Peyer's patch (tissue), 4 donors: ENCODE results near the gene PHLDA1. TPM values are rescaled to one million over a fixed set of nuclear protein-coding genes. Genes with fewer than 3 reads are reported as not detected.

Source experiments
- DNase-seq, 3 donors: peaks; one replicate each; pipeline ENCODE4 v3.0.0-alpha.2; 2017 to 2019
- H3K27ac ChIP-seq, 4 donors: fragments of 200-600 bp; sonication (generic); one replicate each; pipeline ENCODE4 v1.5.1; 2016 to 2019
- H3K27me3 ChIP-seq, 2 donors: fragments of 200-600 bp; sonication (generic); one replicate each; pipeline ENCODE4 v1.5.1; 2019
- H3K36me3 ChIP-seq, 3 donors: fragments of 200-600 bp; sonication (generic); one replicate each; pipeline ENCODE4 v1.5.1; 2016 to 2019
- H3K4me1 ChIP-seq, 4 donors: fragments of 200-600 bp; sonication (generic); one replicate each; pipeline ENCODE4 v1.5.1; 2016 to 2019
- H3K4me3 ChIP-seq, 4 donors: fragments of 200-600 bp; sonication (generic); 1 replicate in 3 of 4; 2 replicates in 1 of 4; pipeline ENCODE4 v1.5.1; 2016 to 2019; ENCODE audit warnings: mild to moderate bottlenecking in 1 of 4
- H3K9me3 ChIP-seq, 4 donors: fragments of 200-600 bp; sonication (generic); one replicate each; pipeline ENCODE4 v1.5.1; 2016 to 2019; ENCODE audit warnings: mild to moderate bottlenecking in 1 of 4
- CTCF ChIP-seq, 6 experiments: fragments of 450-650 bp in 4 of 6; fragments of 200-600 bp in 2 of 6; sonication (generic) in 1 of 6; IDR thresholded peaks; one replicate each; pipeline ENCODE4 v1.5.1; 2017 to 2019; ENCODE audit warnings: antibody characterized with exemption in 6 of 6, mild to moderate bottlenecking in 3 of 6, moderate library complexity in 1 of 6
- POLR2A ChIP-seq, 2 donors: fragments of 450-650 bp; IDR thresholded peaks; one replicate each; pipeline ENCODE4 v1.5.1; 2017; ENCODE audit warnings: antibody characterized with exemption in 2 of 2, mild to moderate bottlenecking in 2 of 2, moderate library complexity in 2 of 2
- total RNA-seq, 4 donors: library from RNA; depleted of rRNA; stranded (reverse); fragments of >200 nt; gene quantifications; one replicate each; pipeline ENCODE4 v1.1.0, GENCODE V29; 2016

PHLDA1 gene
- total RNA-seq, 4 donors from 2014 or later: 4.6 to 25.6 (median 6.0) TPM

GRCh38 chr12:75997658-75998057, 33.9 kb downstream of the PHLDA1 start:
- no peaks in the 10 kb centered on the region for H3K36me3 ChIP-seq
- no peak overlapping the region for H3K27ac ChIP-seq
- TF ChIP-seq POLR2A (IDR thresholded peaks at IDR 0.05) (no peak), CTCF (IDR thresholded peaks at IDR 0.05) (no peak)
- no peak overlapping the region for H3K4me3 ChIP-seq
- no peaks in the 10 kb centered on the region for H3K4me1 ChIP-seq
- DNase-seq: no peak
- no peaks in the 10 kb centered on the region for H3K27me3 ChIP-seq
- H3K9me3 ChIP-seq: no peaks in the 10 kb centered on the region

DNA sequence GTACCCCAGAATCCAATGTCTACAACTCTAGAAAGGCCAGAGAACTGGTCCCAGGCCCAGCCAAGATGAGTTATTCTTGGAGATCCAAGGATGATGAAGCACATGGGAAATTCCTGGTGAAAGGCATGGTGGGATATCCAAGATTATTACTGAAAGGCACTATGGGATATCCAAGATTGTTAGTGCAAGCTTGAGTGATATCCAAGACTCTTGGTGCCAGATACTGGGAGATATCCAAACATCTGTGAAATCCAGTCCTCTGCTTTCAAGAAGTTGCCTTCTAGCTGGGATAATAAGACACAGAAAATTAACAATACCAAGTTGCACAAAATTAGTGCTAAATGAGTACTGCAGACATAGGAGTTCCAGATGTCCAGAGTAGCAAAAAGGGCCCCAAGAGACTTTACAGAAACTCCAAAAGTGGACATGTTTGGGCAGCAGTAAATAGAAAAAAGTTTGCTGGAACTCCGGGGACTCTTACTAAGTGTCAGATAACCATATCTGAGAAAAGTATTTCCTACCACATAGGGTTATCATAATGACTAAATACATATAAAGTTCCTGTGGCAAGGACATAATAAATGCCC, 34.6 kb downstream of the PHLDA1 start:
- no peak for TF ChIP-seq POLR2A (IDR thresholded peaks at IDR 0.05)
- no peak for TF ChIP-seq CTCF (IDR thresholded peaks at IDR 0.05)
- no peak for DNase-seq
- H3K4me1 ChIP-seq: no peaks in the 10 kb centered on the region
- no peak overlapping the region for H3K27ac ChIP-seq
- no peaks in the 10 kb centered on the region for H3K27me3 ChIP-seq
- no peaks in the 10 kb centered on the region for H3K9me3 ChIP-seq
- no peaks in the 10 kb centered on the region for H3K36me3 ChIP-seq
- H3K4me3 ChIP-seq: no peak overlapping the region

DNA sequence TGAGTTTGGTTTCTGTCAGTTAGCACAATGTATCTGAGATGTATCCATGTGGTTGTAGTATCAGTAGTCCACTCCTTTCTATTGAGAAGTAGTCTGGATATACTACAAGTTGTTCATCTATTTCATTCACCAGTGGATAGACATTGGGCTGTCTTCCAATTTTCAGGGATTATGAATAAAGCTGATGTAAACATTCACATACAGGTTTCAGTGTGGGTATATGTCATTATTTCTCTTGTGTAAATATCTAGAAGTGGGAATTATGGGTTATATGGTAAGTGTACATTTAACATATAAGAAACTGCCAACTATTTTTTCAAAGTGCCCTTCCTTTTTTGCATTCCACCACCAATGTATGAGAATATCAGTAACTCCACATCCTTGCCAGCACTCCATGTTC, 35.9 kb downstream of the PHLDA1 start:
- DNase-seq: no peak
- Histone ChIP-seq H3K4me3 (no peak overlapping the region), H3K27ac (no peak overlapping the region), H3K4me1 (no peaks in the 10 kb centered on the region), H3K27me3 (no peaks in the 10 kb centered on the region), H3K36me3 (no peaks in the 10 kb centered on the region), H3K9me3 (no peaks in the 10 kb centered on the region)
- no peak for TF ChIP-seq POLR2A (IDR thresholded peaks at IDR 0.05)
- no peak for TF ChIP-seq CTCF (IDR thresholded peaks at IDR 0.05)

- Histone ChIP-seq H3K27ac (no peak overlapping the region), H3K4me1 (no peaks in the 10 kb centered on the region), H3K27me3 (no peaks in the 10 kb centered on the region), H3K4me3 (no peak overlapping the region), H3K36me3 (no peaks in the 10 kb centered on the region), H3K9me3 (no peaks in the 10 kb centered on the region)
- no peak for DNase-seq
- TF ChIP-seq POLR2A (IDR thresholded peaks at IDR 0.05) (no peak), CTCF (IDR thresholded peaks at IDR 0.05) (no peak)
These were observed 37.4 kb downstream of the PHLDA1 start for GRCh38 chr12:75994069-75994740.

GRCh38 chr12:75991753-75992152, 39.8 kb downstream of the PHLDA1 start:
- TF ChIP-seq POLR2A (IDR thresholded peaks at IDR 0.05): no peak
- no peak for TF ChIP-seq CTCF (IDR thresholded peaks at IDR 0.05)
- no peak for DNase-seq
- Histone ChIP-seq H3K9me3 (no peaks in the 10 kb centered on the region), H3K4me3 (no peak overlapping the region), H3K4me1 (no peaks in the 10 kb centered on the region), H3K27me3 (no peaks in the 10 kb centered on the region), H3K36me3 (no peaks in the 10 kb centered on the region), H3K27ac (no peak overlapping the region)
